Transverse colon (tissue), 4 donors: Measurements from ENCODE around the gene FKBP2. TPM values are rescaled to one million over a fixed set of nuclear protein-coding genes. Genes with fewer than 3 reads are reported as not detected.

Experiments used
- DNase-seq: peaks from one replicate; pipeline ENCODE4 v3.0.0-alpha.2; 2019
- H3K27ac ChIP-seq, 4 donors: fragments of 200-600 bp; sonication (generic); 2 replicates each; pipeline ENCODE4 v1.5.1; 2016 to 2018; ENCODE audit warnings: inconsistent platforms in 4 of 4
- H3K27me3 ChIP-seq: fragments of 200-600 bp; sonication (generic); 2 replicates; pipeline ENCODE4 v1.5.1; 2017; ENCODE audit warnings: inconsistent platforms
- H3K36me3 ChIP-seq, 4 donors: fragments of 200-600 bp; sonication (generic); 2 replicates each; pipeline ENCODE4 v1.5.1; 2017 to 2019; ENCODE audit warnings: inconsistent platforms in 4 of 4
- H3K4me1 ChIP-seq, 4 donors: fragments of 200-600 bp; sonication (generic); 2 replicates each; pipeline ENCODE4 v1.5.1; 2017 to 2020; ENCODE audit warnings: inconsistent platforms in 4 of 4
- H3K4me3 ChIP-seq, 4 donors: fragments of 200-600 bp; sonication (generic); 1 replicate in 1 of 4; 2 replicates in 3 of 4; pipeline versions ENCODE4 v1.5.1 to v1.6.1; 2017 to 2019; ENCODE audit warnings: inconsistent platforms in 4 of 4
- H3K9me3 ChIP-seq, 2 donors: fragments of 200-600 bp; sonication (generic); 2 replicates each; pipeline ENCODE4 v1.5.1; 2017 to 2019; ENCODE audit warnings: inconsistent platforms in 2 of 2
- CTCF ChIP-seq, 5 experiments: fragments of 200-600 bp in 3 of 5; fragments of 450-650 bp in 2 of 5; sonication (generic) in 3 of 5; IDR thresholded peaks; 1 replicate in 2 of 5; 2 replicates in 3 of 5; pipeline ENCODE4 v1.5.1; 2016 to 2017; ENCODE audit warnings: antibody characterized with exemption in 5 of 5, inconsistent platforms in 3 of 5, mild to moderate bottlenecking in 2 of 5, moderate library complexity in 1 of 5
- EP300 ChIP-seq: sonication (generic); formaldehyde crosslinking; IDR thresholded peaks from one replicate; pipeline ENCODE4 v1.6.1; 2017; ENCODE audit warnings: antibody characterized with exemption, low read depth
- POLR2A ChIP-seq: fragments of 450-650 bp; IDR thresholded peaks from one replicate; pipeline ENCODE4 v1.6.1; 2016; ENCODE audit warnings: antibody characterized with exemption, mild to moderate bottlenecking, moderate library complexity
- POLR2AphosphoS5 ChIP-seq, 3 donors: sonication (generic); formaldehyde crosslinking; IDR thresholded peaks; one replicate each; pipeline ENCODE4 v1.6.1; 2016; ENCODE audit warnings: antibody characterized with exemption in 3 of 3
- WGBS, 2 donors: methylation state at CpG; one replicate each; pipeline ENCODE4 v1.1.5; 2018; ENCODE audit warnings: low coverage in 1 of 2; 5-methylcytosine and 5-hydroxymethylcytosine counted together
- in situ Hi-C, 4 donors: fragments of 200-750 bp; cut with MboI; loops; one replicate each; pipeline versions ENCODE4 v1.15.0 to v1.15.1; 2017; ENCODE audit warnings: low sequenced_read_pairs in 3 of 4, low pct_ligation_motif_present in 1 of 4, low pct_unique_long_range_greater_than_20kb in 1 of 4
- intact Hi-C: fragments of 100-400 bp; cut with DNase I; formaldehyde crosslinking; loops from one replicate; pipeline ENCODE4 v1.15.1; 2023; ENCODE audit warnings: low total_unique reads
- total RNA-seq, 4 donors: library from RNA; depleted of rRNA; stranded (reverse); fragments of >200 nt; gene quantifications; one replicate each; pipeline ENCODE4 v1.1.0, GENCODE V29; 2016

The FKBP2 gene
- total RNA-seq, 4 donors from 2014 or later, result 63.6 to 203 (median 102) TPM

GRCh38 chr11:64254326-64254725, 13.4 kb downstream of the FKBP2 start:
- no peaks in the 10 kb centered on the region for H3K27me3 ChIP-seq
- no peak for DNase-seq
- WGBS, 2 donors, result 86% methylated on average over 7 of the region's 7 CpGs; no CpG with 5 or more reads in 1 of the 2 donors
- intact Hi-C loops, result loop anchor here (5.0 kb wide), 1 partner anchor 48 kb away; the partner anchor contains the start of gene CATSPERZ
- TF ChIP-seq CTCF (IDR thresholded peaks at IDR 0.05), result no peak
- no peak for TF ChIP-seq POLR2A
- TF ChIP-seq EP300, result no peak
- TF ChIP-seq POLR2AphosphoS5 (IDR thresholded peaks at IDR 0.05), result no peak
- no peak overlapping the region for H3K27ac ChIP-seq
- no peak overlapping the region for H3K4me3 ChIP-seq
- peaks cover 15 to 36% (median 23%) of the 10 kb centered on the region in 4 donors for H3K4me1 ChIP-seq
- H3K36me3 ChIP-seq, result peaks cover 0 to 29% (median 0%) of the 10 kb centered on the region in 4 donors
- in situ Hi-C loops, result no loop called here
- H3K9me3 ChIP-seq, result no peaks in the 10 kb centered on the region

- WGBS, 2 donors, result 88% methylated on average over 33 of the region's 35 CpGs; no CpG with 5 or more reads in 1 of the 2 donors
- H3K4me3 ChIP-seq, result no peak overlapping the region
- no peak overlapping the region for H3K27ac ChIP-seq
- peaks cover 15 to 36% (median 22%) of the 10 kb centered on the region in 4 donors for H3K4me1 ChIP-seq
- TF ChIP-seq CTCF (IDR thresholded peaks at IDR 0.05) (no peak), POLR2A (no peak), POLR2AphosphoS5 (IDR thresholded peaks at IDR 0.05) (no peak), EP300 (no peak)
- DNase-seq, result no peak
- H3K36me3 ChIP-seq, result peaks cover 0 to 29% (median 0%) of the 10 kb centered on the region in 4 donors
- in situ Hi-C loops, result no loop called here
- no peaks in the 10 kb centered on the region for H3K27me3 ChIP-seq
- intact Hi-C loops, result no loop called here
- no peaks in the 10 kb centered on the region for H3K9me3 ChIP-seq
Observed at GRCh38 chr11:64255135-64256128, 14.5 kb downstream of the FKBP2 start.

GRCh38 chr11:64256300-64256699, 15.4 kb downstream of the FKBP2 start:
- peaks cover 10 to 29% (median 15%) of the 10 kb centered on the region in 4 donors for H3K4me1 ChIP-seq
- in situ Hi-C loops, result no loop called here
- no peak for DNase-seq
- 94% methylated on average over 14 of the region's 15 CpGs; no CpG with 5 or more reads in 1 of the 2 donors for WGBS, 2 donors
- no peaks in the 10 kb centered on the region for H3K27me3 ChIP-seq
- H3K27ac ChIP-seq, result no peak overlapping the region
- H3K36me3 ChIP-seq, result peaks cover 0 to 29% (median 0%) of the 10 kb centered on the region in 4 donors
- intact Hi-C loops, result no loop called here
- no peaks in the 10 kb centered on the region for H3K9me3 ChIP-seq
- no peak for TF ChIP-seq POLR2A
- TF ChIP-seq CTCF (IDR thresholded peaks at IDR 0.05), result no peak
- no peak for TF ChIP-seq POLR2AphosphoS5 (IDR thresholded peaks at IDR 0.05)
- no peak for TF ChIP-seq EP300
- no peak overlapping the region for H3K4me3 ChIP-seq

- Histone ChIP-seq H3K36me3 (peaks cover 0 to 33% (median 0%) of the 10 kb centered on the region in 4 donors), H3K27me3 (no peaks in the 10 kb centered on the region), H3K4me3 (no peak overlapping the region), H3K27ac (no peak overlapping the region), H3K4me1 (peaks cover 0 to 11% (median 2%) of the 10 kb centered on the region in 4 donors), H3K9me3 (no peaks in the 10 kb centered on the region)
- no peak for TF ChIP-seq POLR2A
- intact Hi-C loops (no loop called here), in situ Hi-C loops (no loop called here)
- whole genome bisulfite sequencing, 2 donors, result 82% methylated on average over 21 of the region's 24 CpGs; no CpG with 5 or more reads in 1 of the 2 donors
- no peak for DNase-seq
Observed at GRCh38 chr11:64258356-64258755, 17.5 kb downstream of the FKBP2 start.
